Stimulated activated CD8-positive, alpha-beta memory T cell treated with anti-CD3 and anti-CD28 coated beads, Interleukin-4, amount 100 ng/mL, for 1 hour (primary cell): ENCODE data around the gene ADAMTS12.

Experiments
- DNase-seq, 2 donors: peaks; one replicate each; pipeline ENCODE4 v3.0.0-alpha.2; 2020; ENCODE audit warnings: low read depth in 2 of 2, low spot score in 1 of 2

Gene ADAMTS12

DNA sequence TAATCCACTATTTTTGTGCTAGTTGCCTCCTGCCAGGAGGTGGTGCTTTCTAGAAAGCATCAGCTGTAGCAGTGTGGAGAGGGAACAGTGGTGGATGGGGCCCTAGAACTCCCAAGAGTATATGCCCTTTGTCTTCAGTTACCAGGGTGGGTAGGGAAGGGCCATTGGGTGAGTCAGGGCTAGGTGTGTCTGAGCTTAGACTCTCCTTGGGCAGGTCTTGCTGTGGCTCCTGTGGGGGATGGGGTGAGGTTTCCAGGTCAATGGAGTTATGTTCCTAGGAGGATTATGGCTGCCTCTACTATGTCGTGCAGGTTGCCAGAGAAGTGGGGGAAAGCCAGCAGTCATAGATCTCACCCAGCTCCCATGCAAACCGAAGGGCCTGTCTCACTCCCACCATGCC lies 11.3 kb upstream of the ADAMTS12 start:
- DNase-seq = no peak

GRCh38 chr5:33901156-33901555 lies 9.4 kb upstream of the ADAMTS12 start:
- DNase-seq = no peak

DNA sequence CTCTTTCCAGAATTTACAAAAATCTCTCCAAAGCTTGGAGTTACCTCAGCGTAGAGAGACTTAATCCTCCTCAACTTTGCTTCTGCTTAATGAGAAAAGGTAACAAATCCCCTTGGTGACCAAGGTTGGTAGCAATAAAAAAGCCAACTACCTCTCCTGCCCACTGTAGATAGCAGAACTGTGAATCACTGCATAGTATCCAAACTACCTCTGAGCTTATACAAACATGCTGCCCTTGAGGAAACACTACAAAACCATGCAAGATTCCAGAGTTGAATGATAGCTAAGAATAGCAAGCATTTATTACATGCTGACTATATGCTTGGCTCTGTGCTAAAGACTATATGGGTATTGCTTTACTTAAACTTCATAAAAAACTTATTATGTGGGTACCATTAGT lies 2.8 kb upstream of the ADAMTS12 start:
- DNase-seq = no peak

GRCh38 chr5:33892620-33893137 lies 889 bp upstream of the ADAMTS12 start:
- no peak for DNase-seq

GRCh38 chr5:33891446-33891787 lies 373 bp downstream of the ADAMTS12 start:
- DNase-seq = no peak

- DNase-seq = no peak
These were observed 1.4 kb downstream of the ADAMTS12 start for GRCh38 chr5:33890131-33891032.

- DNase-seq = no peak
These were observed 3.2 kb downstream of the ADAMTS12 start for GRCh38 chr5:33888587-33888986.

DNA sequence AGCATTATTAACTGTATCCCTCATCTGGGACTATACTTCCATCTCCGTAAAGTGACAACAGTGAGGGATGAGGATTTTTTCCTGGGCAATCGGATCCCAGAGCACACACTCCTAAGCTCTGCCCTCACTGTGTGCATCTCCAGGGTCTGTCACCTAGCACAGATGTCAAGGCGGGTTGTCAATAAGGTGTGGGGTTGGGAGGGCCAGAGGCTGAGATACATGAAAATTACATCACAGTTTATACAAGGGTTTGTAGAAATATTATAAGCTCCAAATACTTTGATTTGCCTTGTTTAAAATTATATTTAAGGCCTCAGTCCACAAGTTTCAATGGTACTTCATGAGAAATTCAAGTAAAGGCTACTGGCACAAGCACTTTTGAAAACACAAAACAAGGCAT lies 4.5 kb downstream of the ADAMTS12 start:
- no peak for DNase-seq

GRCh38 chr5:33886283-33886682 lies 5.5 kb downstream of the ADAMTS12 start:
- DNase-seq = no peak

- DNase-seq = no peak
These were observed 6.1 kb downstream of the ADAMTS12 start for GRCh38 chr5:33885679-33886078.

- DNase-seq = no peak
These were observed 8.3 kb downstream of the ADAMTS12 start for GRCh38 chr5:33883482-33883881.

GRCh38 chr5:33880319-33880718 lies 11.5 kb downstream of the ADAMTS12 start:
- no peak for DNase-seq

- DNase-seq = no peak
These were observed 14.3 kb downstream of the ADAMTS12 start for GRCh38 chr5:33877449-33877848.

DNA sequence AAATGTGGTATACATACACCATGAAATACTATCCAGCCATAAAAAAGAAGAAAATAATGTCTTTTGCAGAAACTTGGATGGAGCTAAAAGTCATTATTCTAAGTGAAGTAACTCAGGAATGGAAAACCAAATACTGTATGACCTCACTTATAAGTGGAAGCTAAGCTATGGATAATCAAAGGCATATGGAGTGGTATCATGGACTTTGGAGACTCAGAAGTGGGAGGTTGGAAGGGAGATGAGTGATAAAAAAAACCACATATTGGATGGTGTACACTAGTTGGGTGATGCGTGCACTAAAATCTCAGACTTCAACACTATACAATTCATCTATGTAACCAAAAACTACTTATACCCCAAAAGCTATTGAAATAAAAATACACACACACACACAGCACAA lies 24.5 kb downstream of the ADAMTS12 start:
- no peak for DNase-seq

GRCh38 chr5:33859177-33859576 lies 32.6 kb downstream of the ADAMTS12 start:
- DNase-seq = peak in 1 of 2 donors; percentile 15

DNA sequence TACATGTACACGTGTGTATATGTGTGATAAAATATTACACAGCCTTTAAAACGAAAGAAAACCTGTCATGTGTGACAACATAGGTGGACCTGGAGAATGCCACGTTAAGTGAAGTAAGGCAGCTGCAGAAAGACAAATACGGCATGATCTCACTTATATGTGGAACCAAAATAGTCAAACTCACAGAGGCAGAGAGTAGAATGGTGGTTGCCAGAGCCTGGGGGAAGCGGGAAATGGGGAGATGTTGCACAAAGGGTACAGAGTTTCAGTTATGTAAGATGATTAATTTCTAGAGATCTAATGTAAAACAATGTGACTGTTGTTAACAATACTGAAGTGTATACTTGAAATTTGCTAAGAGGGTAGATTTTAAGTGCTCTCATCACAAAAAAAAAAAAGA lies 34.8 kb downstream of the ADAMTS12 start:
- DNase-seq = no peak

DNA sequence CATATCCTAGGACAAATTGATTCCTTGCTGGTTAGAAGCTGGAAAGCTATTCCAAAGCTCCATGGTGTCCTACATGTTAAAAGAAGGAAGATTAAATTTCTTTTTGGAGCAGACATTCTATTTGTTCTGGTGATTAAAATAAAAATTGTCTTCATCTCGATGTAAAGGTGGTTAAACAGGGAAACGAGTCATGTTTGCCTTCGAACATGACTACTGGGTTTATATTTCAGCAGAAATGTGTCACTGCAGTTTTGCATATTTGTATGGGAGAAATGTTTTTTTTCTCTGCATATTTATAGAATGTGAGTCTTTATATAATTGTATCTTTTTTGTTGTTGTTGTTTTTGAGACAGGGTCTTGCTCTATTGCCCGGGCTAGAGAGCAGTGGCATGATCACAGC lies 36.4 kb downstream of the ADAMTS12 start:
- DNase-seq = no peak

- DNase-seq = no peak
These were observed 37.0 kb downstream of the ADAMTS12 start for GRCh38 chr5:33854733-33855151.

GRCh38 chr5:33852837-33853236 lies 39.0 kb downstream of the ADAMTS12 start:
- DNase-seq = no peak

- DNase-seq = no peak
These were observed 39.5 kb downstream of the ADAMTS12 start for GRCh38 chr5:33852319-33852718.

DNA sequence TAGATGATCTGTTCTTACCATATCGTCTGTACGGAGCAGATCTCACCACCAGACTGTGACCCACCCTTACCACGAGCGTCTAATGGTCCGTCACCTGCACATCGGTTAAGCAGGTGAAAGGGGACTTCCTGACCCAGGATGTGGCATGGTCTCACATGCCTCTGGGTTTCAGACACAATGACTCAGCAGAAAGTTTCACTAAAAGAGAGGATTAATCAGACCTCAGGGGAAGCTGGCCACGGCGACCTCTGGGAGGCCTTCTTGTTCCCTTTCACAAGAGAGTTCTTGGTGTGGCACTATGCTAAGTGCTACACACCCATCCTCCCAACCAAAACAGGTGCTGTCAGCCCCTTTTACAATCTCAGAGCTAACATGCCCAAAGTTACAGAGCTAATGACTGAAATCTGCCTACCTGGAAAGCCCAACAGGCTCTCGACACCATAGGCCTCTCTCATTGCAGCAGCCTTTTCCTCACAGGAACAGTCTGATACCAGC lies 41.6 kb downstream of the ADAMTS12 start:
- DNase-seq = peak in 1 of 2 donors; percentile 3

DNA sequence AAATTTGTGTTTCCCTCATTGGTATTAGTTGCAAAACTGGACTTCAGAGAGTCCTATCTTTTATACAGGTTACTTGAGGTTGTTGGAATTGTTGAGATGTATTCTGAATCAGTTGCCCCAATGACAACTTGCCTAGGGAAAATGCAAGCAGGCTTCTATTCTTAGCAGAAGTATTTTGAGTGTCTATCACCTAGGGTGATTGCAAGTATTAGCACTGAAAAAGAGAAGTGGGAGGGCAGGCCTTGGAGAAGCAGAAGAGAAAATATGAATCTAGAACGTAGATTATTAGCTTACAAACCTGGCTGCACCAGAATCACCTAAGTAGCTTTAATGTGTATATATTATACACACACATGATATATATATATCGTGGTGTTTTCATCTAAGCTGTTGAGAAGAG lies 43.2 kb downstream of the ADAMTS12 start:
- no peak for DNase-seq

DNA sequence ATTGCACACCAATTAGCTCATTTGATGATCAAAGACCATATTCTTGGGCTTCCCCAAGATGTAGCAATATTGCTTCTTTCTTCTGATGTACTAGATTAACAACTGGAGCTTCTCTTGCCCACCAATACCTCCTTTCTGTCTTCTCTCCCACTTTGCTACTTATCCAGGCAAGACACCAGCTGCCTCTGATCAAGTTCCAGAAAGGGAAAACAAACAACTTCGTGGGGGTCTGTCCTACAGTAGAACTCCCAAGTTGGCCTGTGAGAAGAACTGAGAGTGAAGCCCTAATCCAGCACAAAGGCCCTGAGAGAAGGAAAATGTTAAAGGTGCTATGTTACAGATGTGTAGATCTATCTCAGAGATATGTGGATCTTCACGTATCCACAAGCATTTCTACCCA lies 44.9 kb downstream of the ADAMTS12 start:
- DNase-seq = no peak
